NCI-H2081 (cell line): ENCODE measurements around the gene HTR1B.

Experiments used
- DNase-seq, 2 experiments: peaks; one replicate each; lab custom pipeline; 2025; lab: John Stamatoyannopoulos, UW

HTR1B gene

GRCh38 chr6:77463308-77463860 lies at the start of gene HTR1B:
Gene HTR1B, minus strand, starts transcription at chr6:77463491. Its CDS starts 88 bp downstream, at chr6:77463403.
- DNase-seq = no peak

- DNase-seq = no peak
Observed at GRCh38 chr6:77512554-77512953, 49.3 kb upstream of the HTR1B start.

- DNase-seq = no peak
Observed at GRCh38 chr6:77511860-77512259, 48.6 kb upstream of the HTR1B start.

GRCh38 chr6:77502981-77503380 lies 39.7 kb upstream of the HTR1B start:
- no peak for DNase-seq

GRCh38 chr6:77492530-77492929 lies 29.2 kb upstream of the HTR1B start:
- DNase-seq = no peak

GRCh38 chr6:77487808-77488425 lies 24.6 kb upstream of the HTR1B start:
- DNase-seq = no peak

GRCh38 chr6:77482981-77483380 lies 19.7 kb upstream of the HTR1B start:
- no peak for DNase-seq

- no peak for DNase-seq
Observed at GRCh38 chr6:77474973-77475372, 11.7 kb upstream of the HTR1B start.

- DNase-seq = no peak
Observed at GRCh38 chr6:77474286-77474956, 11.1 kb upstream of the HTR1B start.

- no peak for DNase-seq
Observed at GRCh38 chr6:77470983-77471382, 7.7 kb upstream of the HTR1B start.

GRCh38 chr6:77468939-77469338 lies 5.6 kb upstream of the HTR1B start:
- DNase-seq = no peak

GRCh38 chr6:77466451-77467437 lies 3.5 kb upstream of the HTR1B start:
- no peak for DNase-seq

- DNase-seq = peak; percentile 8 to 25
Observed at GRCh38 chr6:77466055-77466450, 2.8 kb upstream of the HTR1B start.

- no peak for DNase-seq
Observed at GRCh38 chr6:77464495-77464867, 1.2 kb upstream of the HTR1B start.

- DNase-seq = no peak
Observed at GRCh38 chr6:77463861-77464494, 687 bp upstream of the HTR1B start.

- DNase-seq = no peak
Observed at GRCh38 chr6:77462359-77463307, 658 bp downstream of the HTR1B start.

- DNase-seq = no peak
Observed at GRCh38 chr6:77461796-77462195, 1.5 kb downstream of the HTR1B start.

- no peak for DNase-seq
Observed at GRCh38 chr6:77458421-77458820, 4.9 kb downstream of the HTR1B start.

GRCh38 chr6:77457720-77458349 lies 5.5 kb downstream of the HTR1B start:
- DNase-seq = peak; percentile 56 to 68

GRCh38 chr6:77456531-77457248 lies 6.6 kb downstream of the HTR1B start:
- no peak for DNase-seq
